Panc1 (cell line): ENCODE measurements around the gene NDUFAF4. TPM values are rescaled to one million over a fixed set of nuclear protein-coding genes. Genes with fewer than 3 reads are reported as not detected.

Source experiments
- ATAC-seq: fragments of 200-7000 bp; cut with Tn5 transposase; 2 replicates; pipeline ENCODE4 v1.9.1; 2020; ENCODE audit warnings: mild to moderate bottlenecking, moderate library complexity
- BruUV-seq: library from RNA; stranded (reverse); fragments of 400-500 nt; replicated peaks from 2 replicates; lab custom pipeline; 2021; lab: Mats Ljungman, UMichigan
- CTCF ChIA-PET: fragments of 300-600 bp; sonication (Branson Sonifier 250); formaldehyde crosslinking; loops from one replicate; lab custom pipeline; 2022; ENCODE audit warnings: antibody characterized with exemption; lab: Charles Lee
- POLR2A ChIA-PET: fragments of 300-600 bp; sonication (Branson Sonifier 250); formaldehyde crosslinking; loops from one replicate; lab custom pipeline; 2022; ENCODE audit warnings: antibody characterized with exemption; lab: Charles Lee
- DNase-seq: peaks from one replicate; pipeline ENCODE4 v3.0.0-alpha.2; 2010; ENCODE audit warnings: low read depth, low spot score
- H3K27ac ChIP-seq: 2 replicates; pipeline ENCODE4 v1.5.1; 2011; ENCODE audit warnings: mild to moderate bottlenecking, low read length, inconsistent platforms
- H3K27me3 ChIP-seq: fragments of 200-500 bp; sonication (Bioruptor generic); 2 replicates; pipeline ENCODE4 v1.6.0; 2014; ENCODE audit warnings: low read length, inconsistent platforms; ENCODE audit not compliant: control insufficient read depth, insufficient read depth
- H3K36me3 ChIP-seq: fragments of 200-500 bp; sonication (Bioruptor generic); 2 replicates; pipeline ENCODE4 v1.5.1; 2014; ENCODE audit warnings: inconsistent platforms, mild to moderate bottlenecking, low read length, moderate library complexity; ENCODE audit not compliant: control insufficient read depth, insufficient read depth
- H3K4me1 ChIP-seq: 2 replicates; pipeline ENCODE4 v1.5.1; 2011; ENCODE audit warnings: inconsistent platforms, mild to moderate bottlenecking, low read length, moderate library complexity; ENCODE audit not compliant: control insufficient read depth, insufficient read depth
- H3K4me3 ChIP-seq, 2 experiments: 2 replicates each; pipeline ENCODE4 v1.5.1; 2011 to 2012; ENCODE audit warnings: low read depth in 2 of 2, low read length in 2 of 2, mild to moderate bottlenecking in 2 of 2, inconsistent platforms in 1 of 2, moderate library complexity in 1 of 2
- H3K9me3 ChIP-seq: fragments of 200-500 bp; sonication (Bioruptor generic); 2 replicates; pipeline ENCODE4 v1.5.1; 2014; ENCODE audit warnings: low read depth, mild to moderate bottlenecking, inconsistent platforms, low read length, moderate library complexity; ENCODE audit not compliant: control insufficient read depth, insufficient read depth
- POLR2AphosphoS5 ChIP-seq: IDR thresholded peaks from 2 replicates; pipeline ENCODE4 v1.6.1; 2012; ENCODE audit warnings: mild to moderate bottlenecking, low read depth, low read length, moderate library complexity
- SIN3A ChIP-seq: IDR thresholded peaks from 2 replicates; pipeline ENCODE4 v1.6.1; 2012; ENCODE audit warnings: low read depth, mild to moderate bottlenecking, low read length, moderate library complexity, borderline replicate concordance; ENCODE audit not compliant: insufficient read depth
- TCF7L2 ChIP-seq: IDR thresholded peaks from 2 replicates; pipeline ENCODE4 v1.6.1; 2011; ENCODE audit warnings: mild to moderate bottlenecking, low read depth, low read length, inconsistent platforms
- in situ Hi-C: cut with HindIII; loops from 2 replicates; pipeline ENCODE4 v1.10.0; 2016; ENCODE audit warnings: low sequenced_read_pairs, low pct_unique_long_range_greater_than_20kb
- intact Hi-C: fragments of 100-400 bp; cut with micrococcal nuclease; formaldehyde crosslinking; loops from one replicate; pipeline ENCODE4 v1.10.0; 2022; ENCODE audit not compliant: unreplicated experiment
- total RNA-seq: library from RNA; stranded (reverse); gene quantifications from one replicate; pipeline ENCODE4 v1.2.1, GENCODE V29; 2021; ENCODE audit not compliant: unreplicated experiment
- TF ChIP-seq, protein P1 (sequence below), 2 experiments: IDR thresholded peaks; 2 replicates each; pipeline ENCODE4 v1.6.1; 2011 to 2012; ENCODE audit warnings: low read depth in 2 of 2, control low read depth in 1 of 2, low read length in 1 of 2, mild to moderate bottlenecking in 1 of 2, moderate library complexity in 1 of 2; ENCODE audit not compliant: insufficient read depth in 1 of 2
- TF ChIP-seq, protein P2 (sequence below): fragments of 450-650 bp; IDR thresholded peaks from 2 replicates; pipeline ENCODE4 v1.5.1; 2017; ENCODE audit warnings: mild to moderate bottlenecking

NDUFAF4 gene
- total RNA-seq, 1 experiment from 2014 or later: 42.0 TPM

DNA sequence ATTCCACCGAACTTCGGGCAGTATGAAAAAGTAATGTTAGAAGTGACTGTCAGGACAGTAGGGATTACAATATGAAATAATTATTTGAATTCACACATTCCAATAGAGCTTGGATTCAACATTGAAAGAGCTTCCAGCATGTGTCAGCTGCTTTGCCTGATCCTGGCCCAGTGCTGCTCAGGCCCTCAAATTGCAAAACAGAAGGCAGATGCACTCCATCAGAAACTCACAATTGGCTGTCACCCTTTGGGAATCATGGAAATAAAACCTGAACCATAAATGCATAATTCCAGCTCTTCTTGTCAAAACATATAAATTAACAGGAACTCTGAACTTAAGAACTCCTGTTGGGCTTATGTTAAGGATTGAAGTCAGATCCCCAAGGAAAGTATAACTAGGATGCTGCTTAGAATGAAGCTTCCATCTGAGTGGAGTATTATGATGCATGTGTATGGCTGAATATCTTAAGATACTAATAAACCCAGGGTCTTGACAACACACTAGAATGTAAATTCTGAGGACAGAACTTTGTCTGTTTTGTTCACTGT lies 1.8 kb upstream of the NDUFAF4 start:
- no peak overlapping the region for H3K4me3 ChIP-seq
- ChIA-PET CTCF (no interaction called here), POLR2A (no interaction called here)
- H3K27me3 ChIP-seq: peaks cover 3% of the 10 kb centered on the region; the same call in 1 of the 2 replicates
- no TSS peak for BruUV-seq
- ATAC-seq (no peak), DNase-seq (no peak)
- peaks cover 18% of the 10 kb centered on the region for H3K36me3 ChIP-seq
- intact Hi-C loops: loop anchor here (1.0 kb wide), 2 partner anchors 154 to 160 kb away; no protein-coding TSS in a partner anchor
- in situ Hi-C loops: no loop called here
- H3K4me1 ChIP-seq: peaks cover 15% of the 10 kb centered on the region
- H3K9me3 ChIP-seq: no peaks in the 10 kb centered on the region
- no peak overlapping the region for H3K27ac ChIP-seq
- TF ChIP-seq POLR2AphosphoS5: no peak
- TF ChIP-seq, protein P1, sequence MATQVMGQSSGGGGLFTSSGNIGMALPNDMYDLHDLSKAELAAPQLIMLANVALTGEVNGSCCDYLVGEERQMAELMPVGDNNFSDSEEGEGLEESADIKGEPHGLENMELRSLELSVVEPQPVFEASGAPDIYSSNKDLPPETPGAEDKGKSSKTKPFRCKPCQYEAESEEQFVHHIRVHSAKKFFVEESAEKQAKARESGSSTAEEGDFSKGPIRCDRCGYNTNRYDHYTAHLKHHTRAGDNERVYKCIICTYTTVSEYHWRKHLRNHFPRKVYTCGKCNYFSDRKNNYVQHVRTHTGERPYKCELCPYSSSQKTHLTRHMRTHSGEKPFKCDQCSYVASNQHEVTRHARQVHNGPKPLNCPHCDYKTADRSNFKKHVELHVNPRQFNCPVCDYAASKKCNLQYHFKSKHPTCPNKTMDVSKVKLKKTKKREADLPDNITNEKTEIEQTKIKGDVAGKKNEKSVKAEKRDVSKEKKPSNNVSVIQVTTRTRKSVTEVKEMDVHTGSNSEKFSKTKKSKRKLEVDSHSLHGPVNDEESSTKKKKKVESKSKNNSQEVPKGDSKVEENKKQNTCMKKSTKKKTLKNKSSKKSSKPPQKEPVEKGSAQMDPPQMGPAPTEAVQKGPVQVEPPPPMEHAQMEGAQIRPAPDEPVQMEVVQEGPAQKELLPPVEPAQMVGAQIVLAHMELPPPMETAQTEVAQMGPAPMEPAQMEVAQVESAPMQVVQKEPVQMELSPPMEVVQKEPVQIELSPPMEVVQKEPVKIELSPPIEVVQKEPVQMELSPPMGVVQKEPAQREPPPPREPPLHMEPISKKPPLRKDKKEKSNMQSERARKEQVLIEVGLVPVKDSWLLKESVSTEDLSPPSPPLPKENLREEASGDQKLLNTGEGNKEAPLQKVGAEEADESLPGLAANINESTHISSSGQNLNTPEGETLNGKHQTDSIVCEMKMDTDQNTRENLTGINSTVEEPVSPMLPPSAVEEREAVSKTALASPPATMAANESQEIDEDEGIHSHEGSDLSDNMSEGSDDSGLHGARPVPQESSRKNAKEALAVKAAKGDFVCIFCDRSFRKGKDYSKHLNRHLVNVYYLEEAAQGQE (IDR thresholded peaks at IDR 0.05; ENCODE audit: insufficient read depth in 1 of 2, low read depth in 2 of 2, low read length in 1 of 2): no peak
- TF ChIP-seq SIN3A: no peak
- TF ChIP-seq, protein P2, sequence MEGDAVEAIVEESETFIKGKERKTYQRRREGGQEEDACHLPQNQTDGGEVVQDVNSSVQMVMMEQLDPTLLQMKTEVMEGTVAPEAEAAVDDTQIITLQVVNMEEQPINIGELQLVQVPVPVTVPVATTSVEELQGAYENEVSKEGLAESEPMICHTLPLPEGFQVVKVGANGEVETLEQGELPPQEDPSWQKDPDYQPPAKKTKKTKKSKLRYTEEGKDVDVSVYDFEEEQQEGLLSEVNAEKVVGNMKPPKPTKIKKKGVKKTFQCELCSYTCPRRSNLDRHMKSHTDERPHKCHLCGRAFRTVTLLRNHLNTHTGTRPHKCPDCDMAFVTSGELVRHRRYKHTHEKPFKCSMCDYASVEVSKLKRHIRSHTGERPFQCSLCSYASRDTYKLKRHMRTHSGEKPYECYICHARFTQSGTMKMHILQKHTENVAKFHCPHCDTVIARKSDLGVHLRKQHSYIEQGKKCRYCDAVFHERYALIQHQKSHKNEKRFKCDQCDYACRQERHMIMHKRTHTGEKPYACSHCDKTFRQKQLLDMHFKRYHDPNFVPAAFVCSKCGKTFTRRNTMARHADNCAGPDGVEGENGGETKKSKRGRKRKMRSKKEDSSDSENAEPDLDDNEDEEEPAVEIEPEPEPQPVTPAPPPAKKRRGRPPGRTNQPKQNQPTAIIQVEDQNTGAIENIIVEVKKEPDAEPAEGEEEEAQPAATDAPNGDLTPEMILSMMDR: no peak; the same call in 1 of the 2 replicates
- TF ChIP-seq TCF7L2: no peak

DNA sequence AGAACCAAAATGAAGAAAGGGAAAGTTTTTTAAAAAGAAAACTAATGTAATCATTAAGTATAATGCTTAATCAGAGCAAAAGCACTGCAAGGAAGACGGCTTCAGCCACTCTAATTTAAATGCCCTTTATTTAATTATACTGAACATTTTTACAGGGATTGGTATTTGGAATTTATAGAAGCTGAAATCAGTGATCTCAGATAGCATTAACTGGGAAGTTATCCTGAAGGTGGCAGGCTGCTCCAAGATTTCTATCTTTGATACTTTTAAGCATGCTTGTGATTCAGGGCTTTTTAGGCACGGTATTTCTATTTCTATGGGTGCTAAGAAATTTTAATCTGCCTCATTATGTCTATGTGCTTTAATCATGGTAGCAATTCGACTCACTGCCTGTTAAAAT lies 1.3 kb upstream of the NDUFAF4 start:
- no TSS peak for BruUV-seq
- TF ChIP-seq SIN3A (no peak), POLR2AphosphoS5 (no peak), TCF7L2 (no peak)
- TF ChIP-seq, protein P2: peak; percentile 66; the same call in 1 of the 2 replicates
- TF ChIP-seq, protein P1 (IDR thresholded peaks at IDR 0.05; ENCODE audit: insufficient read depth in 1 of 2, low read depth in 2 of 2, low read length in 1 of 2): no peak
- ATAC-seq: no peak
- H3K36me3 ChIP-seq: peaks cover 23% of the 10 kb centered on the region
- no peaks in the 10 kb centered on the region for H3K9me3 ChIP-seq
- peaks cover 3% of the 10 kb centered on the region; the same call in 1 of the 2 replicates for H3K27me3 ChIP-seq
- H3K4me1 ChIP-seq: peaks cover 15% of the 10 kb centered on the region
- no peak overlapping the region for H3K4me3 ChIP-seq
- POLR2A ChIA-PET: no interaction called here
- DNase-seq: peak; percentile 33
- CTCF ChIA-PET: no interaction called here
- no peak overlapping the region; the same call in 1 of the 2 replicates for H3K27ac ChIP-seq
- in situ Hi-C loops (no loop called here), intact Hi-C loops (loop anchor here (1.0 kb wide), 2 partner anchors 154 to 160 kb away; no protein-coding TSS in a partner anchor)
